ENCODE results near the gene NPAS2.

The NPAS2 gene

GRCh38 chr2:100779908-100780202 is 40.1 kb upstream of the NPAS2 start:
- TF ChIP-seq CTCF (IDR thresholded peaks at IDR 0.05) = no peak
- no peak for DNase-seq
- H3K9me3 ChIP-seq = no peaks in the 10 kb centered on the region
- H3K4me3 ChIP-seq = no peak overlapping the region
- no peak overlapping the region for H3K27ac ChIP-seq
- H3K27me3 ChIP-seq = no peaks in the 10 kb centered on the region
- no peaks in the 10 kb centered on the region for H3K36me3 ChIP-seq
- no peaks in the 10 kb centered on the region for H3K4me1 ChIP-seq
- intact Hi-C loops (cut with DNase I; ENCODE audit: low total_unique reads) = no loop called here

GRCh38 chr2:100780203-100781008 is 39.5 kb upstream of the NPAS2 start:
- intact Hi-C loops (cut with DNase I; ENCODE audit: low total_unique reads) = no loop called here
- peaks cover 0 to 1% (median under 1%) of the 10 kb centered on the region in 4 donors for H3K4me1 ChIP-seq
- no peaks in the 10 kb centered on the region for H3K36me3 ChIP-seq
- no peak for DNase-seq
- TF ChIP-seq CTCF (IDR thresholded peaks at IDR 0.05) = no peak
- no peak overlapping the region for H3K4me3 ChIP-seq
- no peak overlapping the region for H3K27ac ChIP-seq
- H3K27me3 ChIP-seq = no peaks in the 10 kb centered on the region
- H3K9me3 ChIP-seq = no peaks in the 10 kb centered on the region

DNA sequence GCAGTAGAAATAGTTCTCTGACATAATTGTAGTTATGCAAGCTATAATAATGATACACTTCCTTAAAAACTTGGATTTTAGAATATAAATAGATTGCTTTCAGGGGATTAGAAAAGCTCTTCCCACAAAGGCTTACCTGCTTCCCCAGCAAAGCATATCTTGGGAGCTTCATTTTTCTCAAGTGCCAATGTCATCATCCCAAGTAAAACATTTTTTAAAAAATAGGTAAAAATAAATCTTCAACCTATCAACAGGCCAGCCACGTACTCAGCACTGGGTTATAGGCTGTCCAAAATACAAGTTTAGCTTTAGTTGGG is 39.0 kb upstream of the NPAS2 start:
- no peak for DNase-seq
- Histone ChIP-seq H3K27ac (no peak overlapping the region), H3K4me3 (no peak overlapping the region), H3K9me3 (no peaks in the 10 kb centered on the region), H3K36me3 (no peaks in the 10 kb centered on the region), H3K4me1 (peaks cover 0 to 7% (median 5%) of the 10 kb centered on the region in 4 donors), H3K27me3 (no peaks in the 10 kb centered on the region)
- intact Hi-C loops (cut with DNase I; ENCODE audit: low total_unique reads) = no loop called here
- TF ChIP-seq CTCF (IDR thresholded peaks at IDR 0.05) = no peak

- H3K4me1 ChIP-seq = peaks cover 0 to 14% (median 11%) of the 10 kb centered on the region in 4 donors
- TF ChIP-seq CTCF (IDR thresholded peaks at IDR 0.05) = no peak
- no peak overlapping the region for H3K4me3 ChIP-seq
- intact Hi-C loops (cut with DNase I; ENCODE audit: low total_unique reads) = no loop called here
- no peaks in the 10 kb centered on the region for H3K36me3 ChIP-seq
- H3K27me3 ChIP-seq = no peaks in the 10 kb centered on the region
- DNase-seq = no peak
- H3K9me3 ChIP-seq = no peaks in the 10 kb centered on the region
- no peak overlapping the region for H3K27ac ChIP-seq
Observed at GRCh38 chr2:100781523-100782379, 38.2 kb upstream of the NPAS2 start.

DNA sequence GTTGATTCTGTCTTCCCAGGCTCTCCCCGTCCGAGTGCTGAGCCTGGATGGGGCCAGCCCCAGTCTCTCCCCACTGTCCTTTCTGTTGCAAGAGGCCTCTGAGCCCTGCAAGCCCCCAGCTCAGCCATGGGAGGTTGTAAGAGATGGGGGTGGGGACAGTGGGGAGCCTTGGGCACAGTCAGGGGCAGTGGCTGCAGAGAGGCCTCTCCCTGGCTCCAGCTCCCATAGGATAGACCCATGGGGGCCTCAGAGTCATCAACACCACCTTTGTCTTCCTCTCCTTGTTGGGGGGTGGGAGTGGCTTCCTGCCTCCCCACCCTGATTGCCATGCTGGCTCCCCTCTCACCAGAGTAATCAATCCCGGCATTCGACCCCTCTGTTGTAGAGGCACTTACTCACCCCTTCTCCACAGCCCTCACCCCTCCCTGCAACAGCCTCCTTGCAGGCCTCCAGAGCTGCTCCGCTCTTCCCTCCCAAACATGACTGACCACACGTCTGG is 37.5 kb upstream of the NPAS2 start:
- Histone ChIP-seq H3K4me1 (peaks cover 0 to 21% (median 15%) of the 10 kb centered on the region in 4 donors), H3K36me3 (no peaks in the 10 kb centered on the region), H3K27ac (no peak overlapping the region), H3K4me3 (no peak overlapping the region), H3K9me3 (no peaks in the 10 kb centered on the region), H3K27me3 (no peaks in the 10 kb centered on the region)
- no peak for TF ChIP-seq CTCF (IDR thresholded peaks at IDR 0.05)
- no peak for DNase-seq
- intact Hi-C loops (cut with DNase I; ENCODE audit: low total_unique reads) = no loop called here

Data from tibial artery (tissue), 4 donors.